Measurements from ENCODE around the gene SNRPA1. TPM values are rescaled to one million over a fixed set of nuclear protein-coding genes. Genes with fewer than 3 reads are reported as not detected.
A peak's percentile ranks its signal among the peaks of the same experiment; 100 is the strongest.

The SNRPA1 gene
- polyA plus RNA-seq (2012; ENCODE audit: insufficient read depth, insufficient read length) = 302 TPM

GRCh38 chr15:101294731-101295606 lies at the start of gene SNRPA1:
SNRPA1 (minus strand) TSS chr15:101295248; CDS start chr15:101295178, 70 bp downstream.
- H3K4me3 ChIP-seq (ENCODE audit: low read length) = peak within 1 kb of the TSS; percentile 64
- DNase-seq (ENCODE audit: low read depth, low spot score) = peak; percentile 87

GRCh38 chr15:101342056-101342455 lies 47.0 kb upstream of the SNRPA1 start:
- no peak overlapping the region for H3K4me3 ChIP-seq (ENCODE audit: low read length)
- DNase-seq (ENCODE audit: low read depth, low spot score) = no peak

GRCh38 chr15:101338502-101339057 lies 43.5 kb upstream of the SNRPA1 start:
- DNase-seq (ENCODE audit: low read depth, low spot score) = no peak
- no peak overlapping the region for H3K4me3 ChIP-seq (ENCODE audit: low read length)

DNA sequence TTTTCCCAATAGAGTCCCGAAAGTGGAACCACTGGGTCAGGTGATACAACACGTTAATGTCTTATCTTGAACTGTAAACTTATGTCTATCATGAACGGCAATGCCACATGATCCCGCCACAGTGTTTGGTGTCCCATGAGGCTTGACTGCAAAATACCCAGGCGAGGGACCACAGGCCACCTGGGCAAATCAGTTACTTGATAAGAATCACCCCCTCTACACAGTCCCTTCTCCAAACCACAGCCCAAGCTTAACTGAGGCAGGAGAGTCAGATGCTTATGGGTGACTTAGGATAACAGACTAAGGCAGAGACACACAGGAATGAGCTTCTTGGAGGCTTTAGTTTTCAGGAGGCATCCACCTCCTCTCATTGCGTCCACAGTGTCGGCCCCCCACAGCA lies 42.9 kb upstream of the SNRPA1 start:
- peak; percentile 15 for DNase-seq (ENCODE audit: low read depth, low spot score)
- H3K4me3 ChIP-seq (ENCODE audit: low read length) = no peak overlapping the region

DNA sequence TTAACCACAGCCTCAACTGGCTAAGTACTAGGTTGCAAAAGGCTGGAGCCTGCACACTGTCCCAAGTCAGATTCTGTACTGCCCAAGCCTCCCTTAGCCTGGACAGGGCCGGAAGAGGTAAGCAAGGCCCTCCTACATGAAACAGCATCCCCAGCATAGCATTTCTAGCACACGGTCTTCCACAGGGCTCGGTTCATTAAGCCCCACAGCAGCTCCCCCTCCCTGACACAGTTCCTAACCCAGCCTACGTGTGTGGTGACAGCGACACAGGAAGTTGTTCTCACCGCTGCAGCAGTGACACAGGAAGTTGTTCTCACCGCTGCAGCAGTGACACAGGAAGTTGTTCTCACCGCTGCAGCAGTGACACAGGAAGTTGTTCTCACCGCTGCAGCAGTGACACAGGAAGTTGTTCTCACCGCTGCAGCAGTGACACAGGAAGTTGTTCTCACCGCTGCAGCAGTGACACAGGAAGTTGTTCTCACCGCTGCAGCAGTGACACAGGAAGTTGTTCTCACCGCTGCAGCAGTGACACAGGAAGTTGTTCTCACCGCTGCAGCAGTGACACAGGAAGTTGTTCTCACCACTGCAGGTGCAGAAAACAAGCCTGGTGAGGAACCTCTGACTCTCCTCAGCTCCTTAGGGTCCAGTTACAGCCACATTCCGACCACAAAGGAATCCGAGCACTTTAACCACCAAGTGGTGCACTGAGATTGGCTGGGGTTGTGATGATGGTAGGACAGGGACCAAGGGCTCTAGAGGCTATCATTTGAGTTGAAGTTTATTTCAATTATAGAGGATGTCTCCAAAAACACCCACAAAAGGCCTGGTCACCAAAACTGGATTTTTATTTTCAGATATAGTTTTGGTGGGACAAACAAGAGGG lies 39.1 kb upstream of the SNRPA1 start:
- peak overlapping the region; percentile 32 for H3K4me3 ChIP-seq (ENCODE audit: low read length)
- peak; percentile 80 for DNase-seq (ENCODE audit: low read depth, low spot score)

DNA sequence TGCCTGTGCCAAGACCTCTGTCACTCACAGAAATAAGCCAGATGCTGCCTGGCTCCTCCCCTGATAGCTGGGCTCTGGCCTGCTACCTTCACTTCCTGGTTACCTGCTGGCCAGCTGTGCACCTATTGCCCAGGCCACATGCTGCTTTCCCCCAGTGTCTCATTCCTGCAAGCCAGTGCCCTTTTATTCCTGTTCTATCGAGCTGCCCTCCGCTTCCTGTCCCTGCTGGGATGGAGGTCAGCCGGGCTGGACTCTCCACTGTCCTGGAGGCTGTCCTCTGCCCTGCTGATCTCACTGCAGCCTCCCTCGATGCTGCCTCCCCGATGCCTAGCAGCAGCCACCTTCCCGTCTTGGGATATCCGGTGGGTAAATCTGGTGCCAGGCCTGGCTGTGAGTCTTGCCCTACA lies 37.0 kb upstream of the SNRPA1 start:
- H3K4me3 ChIP-seq (ENCODE audit: low read length) = no peak overlapping the region
- DNase-seq (ENCODE audit: low read depth, low spot score) = no peak

DNA sequence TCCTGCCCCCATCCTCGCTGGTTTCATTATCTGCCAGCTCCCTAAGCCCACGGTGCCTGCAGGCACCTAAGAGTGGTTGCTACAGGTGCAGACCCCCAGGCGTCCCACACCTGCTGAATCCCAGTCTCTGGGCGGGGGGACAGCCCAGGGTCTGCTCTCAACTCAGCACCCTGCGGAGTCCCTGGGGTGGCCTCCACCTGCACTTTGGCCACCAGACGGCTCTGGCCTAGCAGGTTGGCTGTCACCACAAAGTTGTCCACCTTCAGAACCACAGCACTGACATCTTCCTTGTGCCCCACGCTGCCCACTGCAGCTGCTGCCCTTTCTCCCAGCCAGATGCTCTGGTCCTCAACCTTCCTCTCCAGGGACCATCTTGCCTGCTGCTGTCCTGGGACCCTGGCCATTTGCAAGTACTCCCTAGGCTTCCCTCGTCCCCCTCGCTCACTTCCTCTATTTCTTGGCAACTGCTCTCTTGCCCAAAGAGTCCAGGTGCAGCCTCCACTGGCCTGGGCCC lies 34.9 kb upstream of the SNRPA1 start:
- H3K4me3 ChIP-seq (ENCODE audit: low read length) = no peak overlapping the region
- DNase-seq (ENCODE audit: low read depth, low spot score) = no peak

DNA sequence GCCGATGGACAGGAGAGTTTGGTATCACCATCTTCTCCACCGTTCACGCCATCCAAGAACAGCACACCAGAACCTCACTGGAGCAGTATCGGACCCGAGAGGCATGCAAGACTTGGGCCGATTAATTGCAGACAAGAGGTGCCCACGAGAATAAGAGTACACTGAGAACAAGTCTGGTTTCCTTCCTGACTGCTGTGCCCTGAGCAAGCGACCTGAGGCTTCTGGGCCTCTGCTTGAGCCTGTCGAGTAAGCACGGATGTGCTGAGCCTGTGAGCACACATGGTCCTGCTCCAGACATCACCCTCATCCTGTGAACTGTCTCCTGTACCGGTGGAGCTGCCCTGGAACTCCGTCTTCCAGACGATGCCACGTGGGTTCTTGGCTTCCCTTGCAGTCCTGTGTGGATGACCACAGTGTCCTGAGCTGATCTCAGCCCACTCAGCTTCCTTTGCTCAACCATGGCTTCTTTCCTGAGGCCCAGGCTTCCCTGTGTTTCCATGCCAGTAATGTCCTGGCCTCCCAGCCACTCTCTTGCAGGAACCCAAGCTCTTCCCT lies 34.3 kb upstream of the SNRPA1 start:
- DNase-seq (ENCODE audit: low read depth, low spot score) = no peak
- no peak overlapping the region for H3K4me3 ChIP-seq (ENCODE audit: low read length)

GRCh38 chr15:101328001-101328400 lies 33.0 kb upstream of the SNRPA1 start:
- DNase-seq (ENCODE audit: low read depth, low spot score) = no peak
- no peak overlapping the region for H3K4me3 ChIP-seq (ENCODE audit: low read length)

DNA sequence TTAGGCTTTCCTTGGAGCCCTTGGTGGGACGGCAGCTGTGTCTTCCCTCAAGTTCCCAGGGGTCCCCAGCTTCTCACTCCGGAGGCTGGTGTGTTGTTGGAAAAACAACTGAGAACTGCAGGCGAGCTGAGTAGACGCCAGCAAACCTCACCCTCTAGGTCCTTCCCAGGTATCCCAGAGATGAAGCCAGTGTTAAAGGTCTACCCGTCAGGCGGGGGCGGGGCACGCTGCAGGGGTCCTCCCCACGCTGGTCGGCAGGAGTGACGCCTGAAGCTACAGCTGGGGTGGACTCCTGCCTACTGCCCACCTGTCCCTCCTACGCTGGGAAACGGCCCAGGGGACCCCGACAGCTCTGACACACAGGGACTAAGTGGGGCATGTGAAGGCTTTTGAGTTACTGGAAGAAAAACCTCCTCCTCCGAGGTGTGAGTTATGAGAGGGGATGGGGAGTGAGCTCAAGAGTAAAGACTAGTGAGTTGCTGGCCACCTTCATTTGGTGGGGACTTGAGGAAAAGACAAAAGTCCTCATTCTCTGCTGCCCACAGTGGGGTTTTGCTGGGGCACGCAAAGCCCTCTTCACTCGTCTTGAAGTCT lies 32.2 kb upstream of the SNRPA1 start:
- H3K4me3 ChIP-seq (ENCODE audit: low read length) = no peak overlapping the region
- DNase-seq (ENCODE audit: low read depth, low spot score) = no peak

DNA sequence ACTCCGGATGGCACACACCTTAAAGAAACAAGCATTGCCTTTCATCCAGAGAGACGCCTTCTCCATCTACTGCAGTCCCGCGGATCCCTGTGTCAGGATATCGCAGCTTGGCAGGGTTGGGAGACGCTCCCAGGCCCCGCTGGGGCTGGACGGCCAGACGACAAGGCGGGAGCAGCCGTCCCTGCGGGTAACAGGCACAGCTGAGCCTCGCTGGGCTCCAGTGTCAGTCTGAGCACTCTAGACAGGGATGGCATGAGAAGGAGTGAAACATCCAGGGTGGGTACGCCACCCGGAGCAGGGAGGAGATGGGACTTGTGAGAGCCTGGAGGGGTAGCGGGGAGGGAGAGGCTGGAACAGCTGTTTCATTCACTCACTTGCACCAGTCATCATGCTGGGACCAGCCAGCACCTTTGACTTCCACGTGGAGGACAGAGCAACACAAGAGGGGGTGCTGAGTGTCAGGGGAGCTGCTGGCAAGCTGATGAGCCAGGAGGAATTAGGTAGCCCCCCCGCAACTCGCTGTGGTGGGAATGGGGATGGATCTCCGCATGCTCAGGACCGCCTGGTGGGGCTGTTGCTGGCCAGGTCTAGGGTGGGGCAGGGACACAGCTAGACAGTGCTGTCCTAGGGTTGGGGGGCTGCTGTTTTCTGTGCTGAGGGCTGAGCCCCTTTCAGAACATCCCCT lies 31.6 kb upstream of the SNRPA1 start:
- H3K4me3 ChIP-seq (ENCODE audit: low read length) = no peak overlapping the region
- no peak for DNase-seq (ENCODE audit: low read depth, low spot score)

DNA sequence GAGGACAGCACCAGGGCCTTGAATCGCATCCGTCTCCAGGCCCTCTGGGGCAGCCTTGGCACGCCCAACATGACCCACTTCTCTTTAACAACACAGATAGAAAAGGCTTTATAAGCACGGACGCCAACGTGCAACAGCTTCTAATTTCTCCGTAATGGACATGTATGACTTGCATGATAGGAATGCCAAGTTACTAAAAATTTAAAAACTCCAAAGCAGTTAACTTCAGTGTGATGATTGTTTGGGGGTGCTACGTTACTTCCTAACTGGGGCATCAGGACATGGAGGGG lies 30.9 kb upstream of the SNRPA1 start:
- no peak overlapping the region for H3K4me3 ChIP-seq (ENCODE audit: low read length)
- no peak for DNase-seq (ENCODE audit: low read depth, low spot score)

DNA sequence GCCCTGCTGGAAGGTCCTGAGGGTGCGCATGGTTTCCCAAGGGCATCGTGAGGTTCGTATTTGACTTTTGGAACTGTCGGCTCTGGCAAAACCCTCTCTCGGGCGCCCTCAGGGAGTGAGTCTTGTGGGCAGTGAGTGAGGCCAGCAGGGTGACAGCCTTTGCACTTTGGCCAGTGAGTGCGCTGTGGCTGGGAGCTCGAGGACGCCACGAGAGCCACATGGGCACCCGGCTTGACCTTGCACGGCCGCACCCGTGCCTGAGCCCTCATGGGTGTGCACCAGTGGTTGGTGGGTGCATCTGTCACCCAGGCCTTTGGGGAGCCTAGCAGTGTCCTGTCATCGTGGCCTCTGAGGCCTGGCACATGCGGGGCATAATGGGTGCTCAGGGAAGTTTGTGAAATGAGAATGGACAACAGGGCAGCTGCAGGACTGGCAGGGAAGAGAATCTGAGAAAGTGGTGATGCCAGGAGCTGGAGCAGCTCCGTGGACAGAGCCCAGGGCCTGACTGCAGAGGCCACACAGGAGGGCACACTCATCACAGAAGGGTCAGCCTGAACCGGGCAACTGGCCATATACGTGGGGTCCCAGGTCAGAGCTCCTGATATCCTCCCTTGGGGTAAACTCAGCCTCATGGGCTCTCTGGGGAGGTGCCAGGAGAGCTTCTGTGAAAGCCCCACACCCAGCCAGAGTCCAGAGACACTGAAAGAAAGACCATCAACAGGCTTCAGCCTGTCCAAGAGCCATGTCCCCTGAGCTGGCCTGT lies 30.4 kb upstream of the SNRPA1 start:
- no peak for DNase-seq (ENCODE audit: low read depth, low spot score)
- no peak overlapping the region for H3K4me3 ChIP-seq (ENCODE audit: low read length)

DNA sequence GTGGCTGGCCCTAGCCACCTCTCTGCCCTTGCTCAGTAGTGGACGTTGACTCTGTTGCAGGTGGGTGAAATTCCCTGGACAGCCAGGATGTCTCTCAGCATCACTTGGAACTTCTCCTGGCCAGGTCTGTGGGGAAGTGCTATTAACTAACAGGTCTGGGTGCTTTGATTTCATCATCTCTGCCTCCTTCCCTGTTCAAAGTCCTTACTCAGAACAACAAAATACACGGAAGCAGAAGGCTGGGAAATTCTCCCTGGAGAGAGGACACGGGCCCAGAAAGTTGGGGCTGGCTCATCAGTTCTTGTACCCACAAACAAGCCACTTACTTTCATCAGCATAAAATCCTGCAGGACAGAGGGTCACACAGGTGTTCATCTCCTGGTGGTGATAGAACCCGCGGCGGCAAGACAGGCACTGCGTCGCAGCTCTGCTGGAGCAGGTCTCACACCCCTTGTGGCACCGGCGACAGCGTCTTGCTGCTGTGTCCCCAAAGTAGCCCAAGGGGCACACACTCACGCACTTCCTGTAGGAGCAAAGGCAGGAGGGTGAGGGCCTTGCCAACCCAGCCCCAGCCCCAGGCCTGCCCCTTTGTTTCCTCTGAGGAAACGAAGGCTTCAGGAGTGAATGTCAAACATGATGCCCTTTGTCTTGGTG lies 29.6 kb upstream of the SNRPA1 start:
- H3K4me3 ChIP-seq (ENCODE audit: low read length) = no peak overlapping the region
- no peak for DNase-seq (ENCODE audit: low read depth, low spot score)

DNA sequence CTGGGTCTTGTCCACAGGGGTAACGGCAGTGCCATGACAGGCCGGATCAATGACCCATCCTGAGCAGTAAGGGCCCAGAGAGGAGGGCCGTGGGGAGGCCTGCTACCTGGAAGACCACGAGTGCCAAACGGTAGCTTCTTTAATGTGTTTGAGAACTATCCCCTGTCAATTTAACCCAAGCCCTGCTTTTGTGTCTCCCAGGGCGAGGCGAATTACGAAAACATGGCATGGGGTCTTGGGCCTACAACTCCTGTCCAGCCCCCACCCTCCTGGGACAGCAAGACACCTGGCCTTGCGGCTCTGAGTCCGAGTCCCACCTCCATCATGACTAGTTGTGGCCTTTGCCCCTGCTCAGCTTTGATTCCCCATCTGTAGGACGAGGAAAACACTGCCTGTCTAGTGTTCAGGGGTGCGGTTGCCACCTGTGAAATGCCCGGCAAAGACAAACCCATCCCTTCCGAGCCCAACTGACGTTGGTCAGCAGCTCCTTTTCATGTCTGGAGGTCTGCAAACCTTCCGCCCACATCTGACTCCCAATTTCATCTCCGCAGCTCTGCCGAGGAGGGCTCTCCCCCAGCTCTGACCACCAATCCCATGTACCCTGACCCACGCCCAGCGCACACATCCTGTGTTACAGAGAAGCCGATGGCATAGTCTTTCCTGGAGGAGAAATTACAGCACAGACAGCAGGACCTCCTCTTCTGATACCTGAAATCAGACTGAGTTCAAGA lies 28.9 kb upstream of the SNRPA1 start:
- no peak for DNase-seq (ENCODE audit: low read depth, low spot score)
- H3K4me3 ChIP-seq (ENCODE audit: low read length) = no peak overlapping the region

DNA sequence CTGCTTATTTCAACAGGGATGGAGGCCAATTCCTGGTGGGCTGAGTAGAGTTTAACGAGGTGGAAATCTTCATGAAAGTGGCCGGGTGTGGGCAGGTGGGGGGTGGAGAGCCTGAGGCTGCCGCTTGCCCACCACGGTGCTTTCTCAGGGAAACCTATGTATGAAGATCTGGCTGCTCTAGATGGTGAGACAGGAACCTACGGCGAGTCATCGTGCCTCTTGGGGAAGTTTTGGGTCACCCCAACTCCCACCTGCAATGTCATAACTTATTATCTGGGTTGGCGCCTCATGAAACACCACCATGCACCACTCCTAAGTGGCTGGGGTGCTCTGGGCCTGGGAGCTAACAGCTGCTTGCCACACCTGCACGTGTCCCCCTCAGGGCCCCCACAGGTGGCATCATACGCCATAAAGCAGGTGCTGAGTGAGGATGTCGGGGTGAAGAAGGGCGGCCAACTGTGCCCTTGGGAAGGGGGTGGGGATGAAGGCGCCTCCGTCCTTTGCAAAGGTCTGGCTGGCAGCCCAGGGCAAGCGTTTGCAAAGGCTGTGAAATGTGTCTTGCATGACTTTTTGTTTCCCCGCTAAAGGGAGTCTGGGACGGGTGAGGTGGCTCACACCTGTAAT lies 27.9 kb upstream of the SNRPA1 start:
- H3K4me3 ChIP-seq (ENCODE audit: low read length) = no peak overlapping the region
- DNase-seq (ENCODE audit: low read depth, low spot score) = no peak
